ENCODE results near the gene SUSD6.

The SUSD6 gene, protein sequence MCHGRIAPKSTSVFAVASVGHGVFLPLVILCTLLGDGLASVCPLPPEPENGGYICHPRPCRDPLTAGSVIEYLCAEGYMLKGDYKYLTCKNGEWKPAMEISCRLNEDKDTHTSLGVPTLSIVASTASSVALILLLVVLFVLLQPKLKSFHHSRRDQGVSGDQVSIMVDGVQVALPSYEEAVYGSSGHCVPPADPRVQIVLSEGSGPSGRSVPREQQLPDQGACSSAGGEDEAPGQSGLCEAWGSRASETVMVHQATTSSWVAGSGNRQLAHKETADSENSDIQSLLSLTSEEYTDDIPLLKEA

GRCh38 chr14:69611172-69612013, at the start of gene SUSD6:
TSS of gene SUSD6 (plus strand) at chr14:69611596. CDS start at chr14:69658593, 46,997 bp downstream.
- DNase-seq (ENCODE audit: low spot score) = peak; percentile 99

DNA sequence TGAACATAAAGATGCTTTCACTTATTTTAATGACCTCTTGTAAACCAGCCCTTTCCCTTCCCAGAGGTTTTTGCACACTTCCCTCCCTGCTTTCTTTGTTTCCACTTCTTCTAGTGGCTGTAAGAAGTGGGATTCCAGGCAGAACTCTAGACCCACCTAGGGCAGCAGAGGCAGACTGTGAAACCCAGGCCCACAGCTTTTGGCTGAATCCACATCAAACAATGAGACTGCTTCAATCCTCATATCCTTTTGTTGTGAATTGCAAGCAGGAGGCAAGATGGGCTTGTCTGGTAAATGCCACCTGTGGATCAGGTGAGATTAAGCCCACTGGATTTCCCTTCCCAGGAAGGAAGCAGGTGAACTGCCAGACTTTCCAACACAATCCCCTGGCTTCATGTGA, 49.5 kb upstream of the SUSD6 start:
- DNase-seq (ENCODE audit: low spot score) = no peak

- DNase-seq (ENCODE audit: low spot score) = no peak
Observed at GRCh38 chr14:69567563-69567962, 43.8 kb upstream of the SUSD6 start.

DNA sequence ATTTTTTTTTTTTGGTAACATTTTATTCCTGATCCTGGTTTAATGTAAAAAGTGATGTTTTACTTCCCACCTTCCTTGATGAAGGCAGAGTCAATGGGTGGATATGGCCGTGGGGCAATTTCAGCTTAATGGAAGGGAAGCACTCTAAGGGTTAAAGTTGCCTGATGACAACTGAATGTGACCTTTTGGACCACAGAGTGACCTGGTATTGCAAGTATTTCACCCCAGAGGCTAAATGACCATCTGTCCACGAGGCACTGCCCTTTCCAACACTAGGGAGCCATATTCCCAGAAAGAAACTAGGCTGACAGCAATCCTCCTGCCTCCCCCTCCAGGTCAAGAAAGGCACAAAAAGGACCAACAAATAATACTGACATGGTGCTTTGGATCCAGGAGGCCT, 41.5 kb upstream of the SUSD6 start:
- no peak for DNase-seq (ENCODE audit: low spot score)

- DNase-seq (ENCODE audit: low spot score) = no peak
Observed at GRCh38 chr14:69570836-69571330, 40.5 kb upstream of the SUSD6 start.

DNA sequence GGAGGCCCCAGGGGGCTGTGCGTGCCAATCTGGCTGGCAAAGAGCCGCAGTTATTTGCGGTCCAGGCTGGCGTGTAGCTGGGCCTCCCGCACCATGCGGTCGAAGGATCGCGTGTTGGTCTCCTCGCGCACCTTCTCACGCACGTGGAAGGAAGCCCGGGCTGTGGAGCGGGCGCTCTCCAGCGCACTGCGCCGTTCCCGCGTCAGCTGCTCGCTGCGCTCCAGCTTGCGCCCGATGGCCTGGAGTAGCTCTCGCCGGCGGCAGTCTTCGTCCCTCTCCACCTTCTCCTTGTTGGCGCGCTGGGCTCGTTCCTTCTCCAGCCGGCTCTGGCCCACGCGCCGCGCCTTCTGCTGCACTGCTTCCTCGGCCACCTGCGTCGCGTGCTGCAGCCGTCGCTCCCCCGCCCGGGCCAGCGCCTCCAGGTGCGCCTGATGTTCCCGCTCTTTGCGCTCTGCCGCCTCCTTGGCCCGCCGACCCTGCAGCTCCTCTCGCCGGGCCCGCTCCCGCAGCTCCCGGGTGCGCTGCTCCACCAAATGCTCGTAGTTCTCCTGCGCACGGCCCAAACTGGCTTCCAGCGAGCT, 39.9 kb upstream of the SUSD6 start:
- DNase-seq (ENCODE audit: low spot score) = no peak

GRCh38 chr14:69572030-69572840, 39.2 kb upstream of the SUSD6 start:
- peak; percentile 32 for DNase-seq (ENCODE audit: low spot score)

GRCh38 chr14:69572841-69573135, 38.6 kb upstream of the SUSD6 start:
- DNase-seq (ENCODE audit: low spot score) = peak; percentile 19

DNA sequence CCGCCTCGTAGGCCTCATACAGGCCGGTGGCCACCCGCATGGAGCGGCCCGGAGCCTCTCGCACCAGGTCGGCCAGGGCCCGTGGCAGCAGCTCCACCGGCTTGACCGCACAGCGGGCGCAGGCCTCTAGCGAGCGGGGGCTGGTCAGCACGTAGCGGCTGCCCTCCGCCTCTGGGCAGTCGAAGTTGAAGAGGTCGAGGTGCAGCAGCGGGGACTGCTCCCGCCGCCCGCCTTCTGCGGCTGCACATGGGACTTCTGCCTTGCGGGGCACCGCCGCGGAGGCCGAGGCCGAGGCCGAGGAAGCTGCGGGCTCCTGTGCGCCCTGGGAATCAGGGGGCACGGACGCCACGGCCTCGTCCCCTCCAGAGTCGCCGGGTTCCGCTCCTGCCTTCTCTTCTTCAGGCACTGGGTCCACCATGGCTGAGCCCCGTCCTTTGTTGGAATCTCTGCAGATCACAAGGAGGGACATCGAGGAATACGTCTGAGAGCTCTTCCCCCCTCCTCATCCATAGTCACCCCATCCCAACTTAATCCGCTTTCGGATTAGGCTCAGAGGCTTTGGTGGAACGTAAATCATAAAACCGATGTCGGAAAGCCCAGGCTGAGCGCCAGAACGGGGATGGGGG, 38.1 kb upstream of the SUSD6 start:
- DNase-seq (ENCODE audit: low spot score) = peak; percentile 16

- no peak for DNase-seq (ENCODE audit: low spot score)
Observed at GRCh38 chr14:69573831-69574262, 37.5 kb upstream of the SUSD6 start.

DNA sequence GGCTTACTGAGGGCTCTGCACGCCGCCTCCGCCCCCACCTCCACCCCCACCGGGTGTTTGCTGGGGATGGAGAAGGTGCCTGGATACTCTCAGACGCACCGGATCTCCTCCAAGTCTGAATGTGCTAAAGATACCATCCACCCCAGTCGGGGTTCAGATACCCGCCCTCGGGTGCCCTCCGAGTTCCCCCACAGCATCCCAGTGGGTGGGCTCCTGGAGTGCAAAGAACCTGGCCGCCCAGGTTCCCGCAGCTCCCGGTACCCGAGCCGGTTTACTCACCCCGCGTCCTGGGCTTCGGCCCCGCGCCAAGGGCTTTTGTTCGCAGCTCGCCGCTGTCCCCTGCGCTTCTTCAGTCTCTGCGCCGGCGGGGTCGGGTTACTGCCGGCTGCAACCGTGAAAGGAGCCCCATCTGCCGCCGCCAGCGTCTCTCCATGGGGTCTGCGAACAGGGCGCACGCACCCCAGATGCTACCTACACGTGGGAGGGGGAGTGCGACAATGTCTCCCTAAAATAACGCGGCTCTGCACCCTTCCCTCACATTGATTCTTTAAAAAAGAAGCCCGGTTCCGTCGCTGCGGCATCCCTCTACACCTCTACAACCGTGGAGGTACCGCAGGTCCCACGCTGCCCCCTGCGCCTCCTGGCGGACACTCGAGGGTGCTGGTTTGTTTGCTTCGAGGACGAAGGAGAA, 37.0 kb upstream of the SUSD6 start, which contains the start of gene CCDC177:
Gene CCDC177, minus strand, starts transcription at position 609 of the 691 bp plus-strand sequence. CDS start 1,249 bp downstream, outside the sequence.
- peak; percentile 77 for DNase-seq (ENCODE audit: low spot score)

- no peak for DNase-seq (ENCODE audit: low spot score)
Observed at GRCh38 chr14:69574954-69575295, 36.5 kb upstream of the SUSD6 start.

GRCh38 chr14:69579476-69579875, 31.9 kb upstream of the SUSD6 start:
- DNase-seq (ENCODE audit: low spot score) = no peak

- DNase-seq (ENCODE audit: low spot score) = peak; percentile 59
Observed at GRCh38 chr14:69580009-69580577, 31.3 kb upstream of the SUSD6 start.

- no peak for DNase-seq (ENCODE audit: low spot score)
Observed at GRCh38 chr14:69581316-69581935, 30.0 kb upstream of the SUSD6 start.

- peak; percentile 14 for DNase-seq (ENCODE audit: low spot score)
Observed at GRCh38 chr14:69582212-69582611, 29.2 kb upstream of the SUSD6 start.

DNA sequence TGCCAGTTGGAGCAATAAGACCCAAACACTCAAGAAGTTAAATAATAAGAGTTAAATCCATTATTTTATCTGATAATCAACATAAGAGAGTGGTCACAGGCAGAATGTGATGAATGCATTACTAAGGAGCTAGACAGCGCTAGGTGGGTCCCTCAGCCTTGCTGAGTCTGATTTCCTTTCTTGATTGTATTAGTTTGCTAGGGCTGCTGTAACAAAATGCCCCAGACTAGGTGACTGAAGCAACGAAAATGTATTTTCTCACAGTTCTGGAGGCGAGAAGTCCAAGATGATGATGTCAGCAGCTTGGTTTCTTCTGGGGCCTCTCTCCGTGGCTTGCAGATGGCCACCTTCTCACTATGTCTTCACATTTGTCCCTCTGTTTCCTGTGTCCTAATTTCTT, 28.6 kb upstream of the SUSD6 start:
- DNase-seq (ENCODE audit: low spot score) = no peak

DNA sequence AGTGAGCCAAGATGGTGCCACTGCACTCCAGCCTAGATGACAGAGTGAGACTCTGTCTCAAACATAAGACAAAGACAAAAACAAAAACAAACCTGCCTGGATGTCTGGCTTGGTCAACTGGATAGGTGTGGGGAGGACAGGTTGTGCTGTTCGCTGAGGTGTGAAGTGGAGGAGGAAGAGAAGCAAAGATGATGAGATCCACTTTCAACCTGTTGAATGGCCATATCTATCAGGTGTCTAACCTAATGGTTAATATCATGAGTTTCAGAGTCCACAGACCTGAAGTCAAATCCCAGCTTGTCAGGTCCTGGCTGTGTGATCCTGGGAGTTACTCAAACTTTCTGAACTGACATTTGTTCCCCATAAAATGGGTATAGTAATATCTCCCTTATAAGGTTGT, 27.0 kb upstream of the SUSD6 start:
- no peak for DNase-seq (ENCODE audit: low spot score)

DNA sequence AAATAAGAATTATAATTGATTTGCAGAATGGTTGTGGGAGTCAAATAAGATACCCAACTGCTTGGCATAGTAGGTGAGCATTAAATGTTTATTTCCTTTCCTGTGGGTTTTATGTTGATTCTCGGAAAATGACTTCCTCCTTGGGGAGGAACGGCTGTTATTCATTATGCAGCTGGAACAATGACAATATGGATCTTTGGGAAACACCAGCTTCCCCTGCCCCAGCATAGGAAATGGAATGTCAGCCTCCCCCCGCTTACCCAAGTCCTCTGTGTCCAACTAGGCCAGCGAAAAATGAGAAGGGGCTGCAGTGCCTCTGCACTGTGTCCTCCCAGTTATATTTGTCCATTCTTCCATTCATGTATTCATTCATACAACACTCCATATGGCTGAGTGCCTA, 25.0 kb upstream of the SUSD6 start:
- peak; percentile 49 for DNase-seq (ENCODE audit: low spot score)

DNA sequence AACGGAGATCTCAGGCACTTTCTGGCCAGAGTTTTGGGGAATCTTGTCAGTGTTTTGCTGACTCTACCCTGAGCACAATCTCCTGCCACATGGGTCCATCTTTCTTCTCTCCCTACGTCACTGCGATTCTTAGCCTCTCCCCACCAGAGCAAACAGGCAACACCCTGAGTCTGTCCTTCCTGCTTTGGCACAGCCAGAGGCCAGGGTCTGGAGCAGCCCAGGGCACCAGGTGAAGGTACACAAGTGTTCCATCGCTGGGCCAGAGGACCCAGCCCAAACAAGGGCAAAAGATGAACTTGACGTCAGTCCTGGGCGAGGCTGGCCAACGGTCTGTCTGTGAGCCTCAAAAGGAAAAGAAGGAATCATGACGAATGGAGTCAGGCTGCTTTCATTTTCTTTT, 24.0 kb upstream of the SUSD6 start:
- no peak for DNase-seq (ENCODE audit: low spot score)

Measured in GM03348 (cell line).